GM21528 (cell line): Measurements from ENCODE around the gene NT5C.
A peak's percentile ranks its signal among the peaks of the same experiment; 100 is the strongest.

Experiments used
- ATAC-seq: cut with Tn5 transposase; IDR thresholded peaks from one replicate; pipeline ENCODE4 v1.9.1; 2021; ENCODE audit warnings: mild to moderate bottlenecking, moderate library complexity; ENCODE audit not compliant: unreplicated experiment, low FRiP score

NT5C gene

GRCh38 chr17:75124041-75124818 is 7.3 kb downstream of the NT5C start:
- no peak for ATAC-seq

- ATAC-seq: no peak
Measured at GRCh38 chr17:75118307-75118706, 13.2 kb downstream of the NT5C start.

DNA sequence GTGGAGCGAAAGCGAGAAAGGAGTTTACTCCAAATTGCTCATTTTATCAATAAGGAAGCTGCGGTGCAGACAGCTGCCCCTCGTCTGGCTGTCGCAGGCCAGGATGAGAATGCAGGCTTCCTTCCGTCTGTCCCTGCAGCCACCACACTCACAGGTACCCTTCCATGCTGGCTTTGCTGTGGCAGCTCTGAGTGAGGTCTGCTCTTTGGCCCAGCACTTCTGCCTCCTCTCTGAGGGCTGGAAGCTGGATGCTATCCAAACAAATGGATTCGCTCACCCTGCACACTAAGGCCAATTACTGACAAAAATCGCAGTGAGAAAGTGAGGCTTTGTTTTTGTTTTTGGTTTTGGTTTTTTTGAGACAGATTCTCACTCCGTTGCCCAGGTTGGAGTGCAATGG is 14.8 kb downstream of the NT5C start:
- ATAC-seq: no peak

GRCh38 chr17:75115555-75115954 is 16.0 kb downstream of the NT5C start:
- ATAC-seq: no peak

DNA sequence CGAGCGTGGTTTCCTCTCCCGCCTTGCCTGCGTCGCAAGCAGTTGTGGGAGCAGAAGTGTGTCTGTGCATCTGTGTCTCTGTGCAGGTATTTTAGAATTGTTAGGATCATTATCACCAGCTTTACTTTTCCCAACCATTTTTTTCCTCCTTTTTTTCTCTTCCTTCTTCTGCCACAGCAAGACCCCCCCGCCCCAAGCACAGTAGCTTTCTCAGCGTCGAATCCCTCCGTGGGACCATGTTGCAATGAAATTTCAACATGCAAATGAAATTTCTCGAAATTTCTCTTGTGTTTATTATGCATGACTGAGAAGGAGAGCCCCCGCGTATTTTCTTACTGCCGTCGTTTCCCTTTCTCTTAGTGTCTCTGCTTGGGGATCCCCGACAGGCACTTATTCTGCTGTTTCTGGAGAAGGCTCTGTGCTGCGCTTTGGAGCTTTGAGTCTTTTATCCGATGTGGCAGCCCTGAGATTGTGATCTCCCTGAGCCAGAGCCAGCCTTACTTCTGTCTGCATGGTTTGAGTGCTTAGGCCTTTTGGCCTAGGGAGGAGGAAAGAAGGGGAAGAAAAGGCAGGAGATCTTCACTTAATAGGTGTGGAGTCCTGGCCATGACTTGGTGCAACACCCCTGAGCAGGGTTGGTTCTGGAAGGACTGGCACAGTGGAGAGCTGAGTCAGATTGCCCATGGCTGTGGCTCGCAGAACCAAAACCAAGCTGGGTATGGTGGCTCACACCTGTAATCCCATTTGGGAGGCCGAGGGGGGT is 16.8 kb downstream of the NT5C start:
- ATAC-seq: no peak

GRCh38 chr17:75113798-75114551 is 17.6 kb downstream of the NT5C start:
- ATAC-seq: no peak

GRCh38 chr17:75111777-75112335 is 19.7 kb downstream of the NT5C start:
- no peak for ATAC-seq

DNA sequence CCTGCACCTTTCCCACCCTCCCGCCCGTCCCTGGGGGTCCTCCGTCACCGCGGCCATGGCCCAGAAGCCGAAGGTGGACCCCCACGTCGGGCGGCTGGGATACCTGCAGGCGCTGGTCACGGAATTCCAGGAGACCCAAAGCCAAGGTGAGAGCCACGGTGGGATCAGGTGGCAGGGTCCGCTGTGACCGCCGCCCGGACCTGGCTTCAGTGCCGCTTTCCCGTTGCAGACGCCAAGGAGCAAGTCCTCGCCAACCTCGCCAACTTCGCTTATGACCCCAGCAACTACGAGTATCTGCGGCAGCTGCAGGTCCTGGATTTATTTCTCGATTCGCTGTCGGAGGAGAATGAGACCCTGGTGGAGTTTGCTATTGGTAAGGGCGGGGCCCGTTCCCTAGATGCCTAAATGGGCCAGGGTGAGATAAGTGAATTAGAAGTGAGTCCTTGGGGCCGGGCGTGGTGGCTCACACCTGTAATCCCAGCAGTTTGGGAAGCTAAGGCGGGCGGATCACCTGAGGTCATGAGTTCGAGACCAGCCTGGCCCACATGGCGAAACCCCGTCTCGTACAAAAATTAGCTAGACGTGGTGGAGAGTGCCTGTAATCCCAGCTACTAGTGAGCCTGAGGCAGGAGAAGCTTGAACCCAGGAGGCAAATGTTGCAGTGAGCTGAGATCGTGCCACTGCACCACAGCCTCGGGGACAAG is 21.2 kb downstream of the NT5C start:
- ATAC-seq: no peak

GRCh38 chr17:75109407-75110233 is 21.9 kb downstream of the NT5C start, which contains the start of gene ARMC7:
Gene ARMC7 (plus strand): TSS chr17:75109969. CDS start chr17:75110289, 320 bp downstream.
- ATAC-seq: peak; percentile 66

DNA sequence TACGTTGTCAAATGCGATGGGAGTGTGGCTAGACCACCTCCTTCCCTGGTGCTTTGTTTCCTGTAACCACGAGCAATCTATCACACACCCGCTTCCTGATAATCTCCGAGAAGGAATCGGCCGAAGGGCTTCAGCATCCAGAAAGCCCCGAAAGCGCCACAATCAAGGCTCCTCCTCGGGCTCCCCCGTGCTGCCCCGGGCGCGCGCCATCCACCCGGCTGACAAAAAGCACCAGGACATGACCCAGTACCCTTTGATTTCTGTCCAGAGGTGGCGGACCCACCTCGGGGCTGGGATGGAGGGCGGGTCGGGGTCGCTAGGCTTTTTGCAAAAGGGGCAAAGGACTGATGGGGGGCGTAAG is 22.5 kb downstream of the NT5C start:
- ATAC-seq: no peak

DNA sequence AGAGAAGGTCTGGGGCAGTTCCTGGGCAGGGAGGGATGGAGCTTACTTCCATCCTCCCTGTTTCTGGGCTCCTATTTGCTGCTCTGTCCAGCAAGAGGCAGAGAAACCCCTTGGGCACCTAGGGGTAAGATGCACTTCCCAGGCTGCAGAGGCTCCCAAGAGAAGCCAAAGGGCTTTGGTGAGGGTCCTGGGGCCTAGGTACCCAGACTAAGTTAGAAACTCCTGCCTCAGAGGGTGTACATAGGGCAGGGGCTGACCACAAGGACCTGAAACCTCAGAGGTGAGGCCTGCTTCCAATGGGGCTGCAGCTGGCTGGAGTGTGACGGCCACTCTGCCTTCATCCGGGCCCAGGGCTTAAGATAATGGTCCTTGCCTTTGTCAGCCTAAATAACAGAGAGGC is 23.3 kb downstream of the NT5C start:
- no peak for ATAC-seq

DNA sequence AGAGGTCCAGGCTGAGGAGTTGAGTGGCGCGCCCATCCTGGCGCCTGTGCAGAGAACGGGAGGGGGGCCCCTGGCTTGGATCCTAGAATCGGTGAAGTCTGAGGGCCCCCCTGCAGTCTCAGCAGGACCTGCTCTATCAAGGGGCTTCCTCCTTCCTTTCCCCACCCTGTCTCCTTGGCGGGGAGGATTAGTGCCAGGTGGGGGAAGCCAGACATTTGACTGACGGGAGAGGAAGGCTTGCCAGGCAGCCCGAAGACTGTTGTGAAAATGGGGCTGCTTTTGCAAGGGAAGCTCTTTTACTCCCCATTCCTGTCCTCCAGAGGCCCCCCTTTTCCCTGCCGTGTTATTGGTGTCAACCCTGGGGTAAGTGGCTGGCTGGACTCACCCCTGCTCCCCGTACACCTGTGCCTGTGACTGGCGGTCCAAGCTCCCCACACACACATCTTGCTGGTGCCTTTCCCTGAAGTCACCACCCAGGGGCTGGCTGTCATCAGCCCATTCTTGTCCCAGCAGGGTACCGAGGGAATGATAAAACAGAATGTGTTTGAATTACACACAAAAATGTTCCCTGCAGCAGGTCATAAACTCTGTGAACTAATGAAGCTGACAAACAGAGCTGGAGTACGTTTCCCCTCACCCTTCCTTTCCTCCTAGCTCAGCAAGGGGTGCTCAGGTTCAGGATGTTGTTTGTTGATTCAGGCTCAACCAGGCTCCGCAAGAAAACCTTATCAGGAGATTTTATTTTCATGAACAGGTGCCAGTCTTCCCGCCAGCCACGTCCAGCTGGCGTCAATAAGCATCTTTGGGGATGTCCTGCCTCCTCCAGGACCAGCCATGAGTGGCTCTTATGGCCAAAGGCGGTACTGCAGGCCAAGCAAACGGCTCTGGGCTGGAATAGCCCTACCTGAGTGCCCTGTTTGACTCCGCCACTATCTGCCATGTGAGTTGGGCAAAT is 26.1 kb downstream of the NT5C start:
- no peak for ATAC-seq

DNA sequence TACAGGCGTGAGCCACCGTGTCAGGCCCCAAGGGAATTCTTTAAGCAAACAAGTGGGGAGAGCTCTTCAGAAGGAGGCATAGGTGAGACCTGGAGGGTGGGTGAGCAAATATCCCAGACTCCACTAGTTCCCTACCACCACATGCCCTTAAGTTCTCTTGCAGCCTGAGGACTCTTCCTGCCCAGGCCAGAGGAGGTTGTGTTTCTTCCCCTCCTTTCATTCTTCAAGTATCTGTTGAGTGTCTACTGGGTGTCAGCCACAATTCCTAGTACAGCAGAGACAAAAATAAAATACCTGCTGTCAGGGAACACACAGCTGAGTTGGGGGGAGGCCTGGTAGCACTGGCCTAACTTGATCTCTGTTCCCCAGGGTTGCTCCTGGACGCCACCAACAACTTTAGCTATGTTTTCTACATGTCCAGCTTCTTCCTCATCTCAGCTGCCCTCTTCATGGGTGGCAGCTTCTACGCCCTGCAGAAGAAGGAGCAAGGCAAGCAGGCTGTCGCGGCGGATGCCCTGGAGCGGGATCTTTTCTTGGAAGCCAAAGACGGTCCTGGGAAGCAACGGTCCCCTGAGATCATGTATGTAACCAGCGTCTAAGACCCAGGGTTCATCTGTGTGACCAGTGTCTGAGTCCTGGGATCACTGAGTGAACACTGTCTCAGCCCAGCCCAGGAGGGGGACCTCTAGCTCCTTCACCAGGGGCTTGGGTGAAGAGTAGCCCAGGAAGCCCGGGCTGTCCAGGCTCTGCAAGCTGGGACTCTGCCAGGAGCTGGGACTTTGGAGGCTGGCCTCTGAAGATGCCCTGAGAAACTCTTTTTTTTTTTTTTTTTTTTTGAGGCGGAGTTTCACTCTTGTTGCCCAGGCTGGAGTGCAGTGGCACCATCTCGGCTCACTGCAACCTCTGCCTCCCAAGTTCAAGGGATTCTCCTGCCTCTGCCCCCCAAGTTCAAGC is 27.7 kb downstream of the NT5C start:
- no peak for ATAC-seq

DNA sequence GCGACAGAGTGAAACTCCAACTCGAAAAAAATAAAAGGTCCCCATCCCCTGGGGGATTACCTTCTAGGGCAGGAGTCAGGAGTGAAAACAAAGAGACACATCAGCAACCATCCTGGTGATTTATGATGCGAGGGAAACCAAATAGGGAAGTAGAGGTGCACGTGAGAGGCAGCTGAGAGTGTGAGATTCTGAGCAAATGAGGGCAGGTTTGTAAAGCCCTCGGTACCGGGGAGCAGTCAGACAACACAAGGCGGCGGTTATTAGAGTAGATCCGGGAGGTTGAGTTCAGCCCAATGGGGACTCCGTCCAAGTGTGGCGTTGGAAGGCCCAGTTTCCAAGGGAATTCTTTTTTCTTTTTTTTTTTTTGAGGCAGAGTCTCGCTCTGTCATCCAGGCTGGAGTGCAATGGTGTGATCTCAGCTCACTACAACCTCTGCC is 29.1 kb downstream of the NT5C start:
- ATAC-seq: no peak

GRCh38 chr17:75099881-75100595 is 31.5 kb downstream of the NT5C start:
- ATAC-seq: no peak

DNA sequence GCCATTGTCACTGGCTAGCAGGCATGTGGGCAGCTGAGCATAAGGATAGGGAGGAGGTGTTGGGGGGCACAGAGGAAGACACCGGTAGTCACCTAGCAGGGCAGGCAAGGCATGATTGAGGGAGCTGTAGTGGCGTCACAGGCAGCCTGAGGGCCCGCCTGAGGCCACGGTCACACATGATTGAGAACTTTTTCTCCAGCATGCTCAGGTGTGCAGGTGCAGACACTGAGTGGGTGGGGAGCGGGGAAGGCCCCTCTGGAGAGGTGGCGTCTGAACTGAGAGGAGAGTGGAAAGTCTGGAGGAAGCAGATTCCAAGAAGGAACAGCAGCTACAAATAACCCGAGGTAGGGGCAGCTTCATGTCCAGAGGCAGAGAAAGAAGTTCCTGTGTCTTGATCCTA is 32.7 kb downstream of the NT5C start:
- no peak for ATAC-seq

DNA sequence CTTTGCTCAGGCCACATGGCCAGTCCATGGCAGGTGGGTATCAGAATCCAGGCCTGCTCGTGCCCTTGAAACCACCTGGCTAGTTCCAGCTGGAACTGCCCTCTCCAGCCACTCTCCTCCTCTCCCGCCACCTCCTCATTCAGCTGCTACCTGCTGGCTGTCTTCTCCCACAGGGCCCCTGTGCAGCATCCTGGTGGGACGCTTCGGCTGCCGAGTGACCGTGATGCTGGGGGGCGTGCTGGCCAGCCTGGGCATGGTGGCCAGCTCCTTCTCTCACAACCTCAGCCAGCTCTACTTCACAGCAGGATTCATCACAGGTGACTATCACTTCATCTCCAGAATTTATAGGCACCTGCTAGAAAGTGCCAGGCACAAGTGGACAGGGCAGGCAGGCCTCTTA is 33.7 kb downstream of the NT5C start:
- no peak for ATAC-seq
